Panc1 (cell line): ENCODE data around the gene RFTN1. TPM values are rescaled to one million over a fixed set of nuclear protein-coding genes. Genes with fewer than 3 reads are reported as not detected.

Source experiments
- ATAC-seq: fragments of 200-7000 bp; cut with Tn5 transposase; 2 replicates; pipeline ENCODE4 v1.9.1; 2020; ENCODE audit warnings: mild to moderate bottlenecking, moderate library complexity
- BruUV-seq: library from RNA; stranded (reverse); fragments of 400-500 nt; replicated peaks from 2 replicates; lab custom pipeline; 2021; lab: Mats Ljungman, UMichigan
- CTCF ChIA-PET: fragments of 300-600 bp; sonication (Branson Sonifier 250); formaldehyde crosslinking; loops from one replicate; lab custom pipeline; 2022; ENCODE audit warnings: antibody characterized with exemption; lab: Charles Lee
- POLR2A ChIA-PET: fragments of 300-600 bp; sonication (Branson Sonifier 250); formaldehyde crosslinking; loops from one replicate; lab custom pipeline; 2022; ENCODE audit warnings: antibody characterized with exemption; lab: Charles Lee
- DNase-seq: peaks from one replicate; pipeline ENCODE4 v3.0.0-alpha.2; 2010; ENCODE audit warnings: low read depth, low spot score
- H3K27ac ChIP-seq: 2 replicates; pipeline ENCODE4 v1.5.1; 2011; ENCODE audit warnings: mild to moderate bottlenecking, low read length, inconsistent platforms
- H3K27me3 ChIP-seq: fragments of 200-500 bp; sonication (Bioruptor generic); 2 replicates; pipeline ENCODE4 v1.6.0; 2014; ENCODE audit warnings: low read length, inconsistent platforms; ENCODE audit not compliant: control insufficient read depth, insufficient read depth
- H3K36me3 ChIP-seq: fragments of 200-500 bp; sonication (Bioruptor generic); 2 replicates; pipeline ENCODE4 v1.5.1; 2014; ENCODE audit warnings: inconsistent platforms, mild to moderate bottlenecking, low read length, moderate library complexity; ENCODE audit not compliant: control insufficient read depth, insufficient read depth
- H3K4me1 ChIP-seq: 2 replicates; pipeline ENCODE4 v1.5.1; 2011; ENCODE audit warnings: inconsistent platforms, mild to moderate bottlenecking, low read length, moderate library complexity; ENCODE audit not compliant: control insufficient read depth, insufficient read depth
- H3K4me3 ChIP-seq, 2 experiments: 2 replicates each; pipeline ENCODE4 v1.5.1; 2011 to 2012; ENCODE audit warnings: low read depth in 2 of 2, low read length in 2 of 2, mild to moderate bottlenecking in 2 of 2, inconsistent platforms in 1 of 2, moderate library complexity in 1 of 2
- H3K9me3 ChIP-seq: fragments of 200-500 bp; sonication (Bioruptor generic); 2 replicates; pipeline ENCODE4 v1.5.1; 2014; ENCODE audit warnings: low read depth, mild to moderate bottlenecking, inconsistent platforms, low read length, moderate library complexity; ENCODE audit not compliant: control insufficient read depth, insufficient read depth
- CTCF ChIP-seq: fragments of 450-650 bp; IDR thresholded peaks from 2 replicates; pipeline ENCODE4 v1.5.1; 2017; ENCODE audit warnings: mild to moderate bottlenecking
- POLR2AphosphoS5 ChIP-seq: IDR thresholded peaks from 2 replicates; pipeline ENCODE4 v1.6.1; 2012; ENCODE audit warnings: mild to moderate bottlenecking, low read depth, low read length, moderate library complexity
- REST ChIP-seq, 2 experiments: IDR thresholded peaks; 2 replicates each; pipeline ENCODE4 v1.6.1; 2011 to 2012; ENCODE audit warnings: low read depth in 2 of 2, control low read depth in 1 of 2, low read length in 1 of 2, mild to moderate bottlenecking in 1 of 2, moderate library complexity in 1 of 2; ENCODE audit not compliant: insufficient read depth in 1 of 2
- SIN3A ChIP-seq: IDR thresholded peaks from 2 replicates; pipeline ENCODE4 v1.6.1; 2012; ENCODE audit warnings: low read depth, mild to moderate bottlenecking, low read length, moderate library complexity, borderline replicate concordance; ENCODE audit not compliant: insufficient read depth
- TCF7L2 ChIP-seq: IDR thresholded peaks from 2 replicates; pipeline ENCODE4 v1.6.1; 2011; ENCODE audit warnings: mild to moderate bottlenecking, low read depth, low read length, inconsistent platforms
- in situ Hi-C: cut with HindIII; loops from 2 replicates; pipeline ENCODE4 v1.10.0; 2016; ENCODE audit warnings: low sequenced_read_pairs, low pct_unique_long_range_greater_than_20kb
- intact Hi-C: fragments of 100-400 bp; cut with micrococcal nuclease; formaldehyde crosslinking; loops from one replicate; pipeline ENCODE4 v1.10.0; 2022; ENCODE audit not compliant: unreplicated experiment
- total RNA-seq: library from RNA; stranded (reverse); gene quantifications from one replicate; pipeline ENCODE4 v1.2.1, GENCODE V29; 2021; ENCODE audit not compliant: unreplicated experiment

Gene RFTN1
- total RNA-seq, 1 experiment from 2014 or later: 0.90 TPM

- in situ Hi-C loops: no loop called here
Measured at GRCh38 chr3:16427103-16427965, 86.2 kb downstream of the RFTN1 start.

GRCh38 chr3:16426665-16427064 is 86.8 kb downstream of the RFTN1 start:
- BruUV-seq: no TSS peak
- CTCF ChIA-PET: no interaction called here
- POLR2A ChIA-PET: no interaction called here

More at GRCh38 chr3:16427103-16427965, 86.2 kb downstream of the RFTN1 start:
- CTCF ChIA-PET: no interaction called here
- no peaks in the 10 kb centered on the region for H3K36me3 ChIP-seq
- H3K4me1 ChIP-seq: no peaks in the 10 kb centered on the region
- intact Hi-C loops: no loop called here
- TF ChIP-seq REST (IDR thresholded peaks at IDR 0.05; ENCODE audit: insufficient read depth in 1 of 2, low read depth in 2 of 2, low read length in 1 of 2) (no peak), CTCF (no peak), TCF7L2 (no peak), POLR2AphosphoS5 (no peak), SIN3A (no peak)
- no peak for DNase-seq
- no peak for ATAC-seq
- BruUV-seq: no TSS peak
- no peak overlapping the region for H3K27ac ChIP-seq
- H3K4me3 ChIP-seq: no peak overlapping the region
- POLR2A ChIA-PET: no interaction called here
- no peaks in the 10 kb centered on the region for H3K27me3 ChIP-seq
- H3K9me3 ChIP-seq: no peaks in the 10 kb centered on the region

More at GRCh38 chr3:16426665-16427064, 86.8 kb downstream of the RFTN1 start:
- no peak overlapping the region for H3K27ac ChIP-seq
- ATAC-seq: no peak
- intact Hi-C loops (no loop called here), in situ Hi-C loops (no loop called here)
- H3K36me3 ChIP-seq: no peaks in the 10 kb centered on the region
- no peak for DNase-seq
- no peak for TF ChIP-seq POLR2AphosphoS5
- no peak for TF ChIP-seq TCF7L2
- TF ChIP-seq REST (IDR thresholded peaks at IDR 0.05; ENCODE audit: insufficient read depth in 1 of 2, low read depth in 2 of 2, low read length in 1 of 2): no peak
- no peak for TF ChIP-seq SIN3A
- TF ChIP-seq CTCF: no peak
- H3K9me3 ChIP-seq: no peaks in the 10 kb centered on the region
- no peaks in the 10 kb centered on the region for H3K27me3 ChIP-seq
- no peaks in the 10 kb centered on the region for H3K4me1 ChIP-seq
- no peak overlapping the region for H3K4me3 ChIP-seq
